GM18511 (cell line): Measurements from ENCODE around the gene HLA-E.

Experiments
- ATAC-seq: cut with Tn5 transposase; IDR thresholded peaks from one replicate; pipeline ENCODE4 v1.9.1; 2021; ENCODE audit warnings: mild to moderate bottlenecking, moderate library complexity; ENCODE audit not compliant: unreplicated experiment

HLA-E gene

GRCh38 chr6:30533460-30534294 lies 44.4 kb downstream of the HLA-E start:
- no peak for ATAC-seq

GRCh38 chr6:30537931-30538330 lies 48.6 kb downstream of the HLA-E start:
- no peak for ATAC-seq

GRCh38 chr6:30541515-30542403 lies 52.5 kb downstream of the HLA-E start:
- ATAC-seq = no peak

- no peak for ATAC-seq
Measured at GRCh38 chr6:30542404-30542725, 53.1 kb downstream of the HLA-E start.

- no peak for ATAC-seq
Measured at GRCh38 chr6:30542915-30543314, 53.6 kb downstream of the HLA-E start.
